ENCODE results near the gene NHERF2. TPM values are rescaled to one million over a fixed set of nuclear protein-coding genes. Genes with fewer than 3 reads are reported as not detected.

NHERF2 gene
- total RNA-seq, 1 donor from 2014 or later, result 78.8 TPM

GRCh38 chr16:2007081-2007836 is 19.4 kb upstream of the NHERF2 start:
- TF ChIP-seq CTCF (IDR thresholded peaks at IDR 0.05; ENCODE audit: unreplicated experiment), result no peak
- Mint-ChIP-seq H3K9me3 (ENCODE audit: unreplicated experiment) (no peaks in the 10 kb centered on the region), H3K27me3 (ENCODE audit: unreplicated experiment) (peaks cover 11% of the 10 kb centered on the region), H3K36me3 (ENCODE audit: low read depth, unreplicated experiment) (peaks cover 6% of the 10 kb centered on the region), H3K4me3 (ENCODE audit: unreplicated experiment) (peak overlapping the region; percentile 83), H3K27ac (ENCODE audit: unreplicated experiment) (no peak overlapping the region), H3K4me1 (ENCODE audit: unreplicated experiment) (peaks cover 21% of the 10 kb centered on the region)
- DNase-seq (ENCODE audit: low spot score), result no peak

GRCh38 chr16:2008009-2008526 is 18.6 kb upstream of the NHERF2 start:
- H3K4me1 Mint-ChIP-seq (ENCODE audit: unreplicated experiment), result peaks cover 21% of the 10 kb centered on the region
- peaks cover 9% of the 10 kb centered on the region for H3K27me3 Mint-ChIP-seq (ENCODE audit: unreplicated experiment)
- H3K9me3 Mint-ChIP-seq (ENCODE audit: unreplicated experiment), result no peaks in the 10 kb centered on the region
- no peak for DNase-seq (ENCODE audit: low spot score)
- H3K4me3 Mint-ChIP-seq (ENCODE audit: unreplicated experiment), result peak overlapping the region; percentile 93
- peaks cover 6% of the 10 kb centered on the region for H3K36me3 Mint-ChIP-seq (ENCODE audit: low read depth, unreplicated experiment)
- no peak for TF ChIP-seq CTCF (IDR thresholded peaks at IDR 0.05; ENCODE audit: unreplicated experiment)
- no peak overlapping the region for H3K27ac Mint-ChIP-seq (ENCODE audit: unreplicated experiment)

- H3K27me3 Mint-ChIP-seq (ENCODE audit: unreplicated experiment), result peaks cover 11% of the 10 kb centered on the region
- TF ChIP-seq CTCF (IDR thresholded peaks at IDR 0.05; ENCODE audit: unreplicated experiment), result no peak
- H3K36me3 Mint-ChIP-seq (ENCODE audit: low read depth, unreplicated experiment), result peaks cover 6% of the 10 kb centered on the region
- H3K27ac Mint-ChIP-seq (ENCODE audit: unreplicated experiment), result peak overlapping the region; percentile 1
- peaks cover 21% of the 10 kb centered on the region for H3K4me1 Mint-ChIP-seq (ENCODE audit: unreplicated experiment)
- no peaks in the 10 kb centered on the region for H3K9me3 Mint-ChIP-seq (ENCODE audit: unreplicated experiment)
- H3K4me3 Mint-ChIP-seq (ENCODE audit: unreplicated experiment), result peak overlapping the region; percentile 93
- DNase-seq (ENCODE audit: low spot score), result no peak
These were observed 18.0 kb upstream of the NHERF2 start for GRCh38 chr16:2008631-2009163.

- H3K9me3 Mint-ChIP-seq (ENCODE audit: unreplicated experiment), result no peaks in the 10 kb centered on the region
- peaks cover 6% of the 10 kb centered on the region for H3K36me3 Mint-ChIP-seq (ENCODE audit: low read depth, unreplicated experiment)
- no peak for DNase-seq (ENCODE audit: low spot score)
- peaks cover 11% of the 10 kb centered on the region for H3K27me3 Mint-ChIP-seq (ENCODE audit: unreplicated experiment)
- peaks cover 21% of the 10 kb centered on the region for H3K4me1 Mint-ChIP-seq (ENCODE audit: unreplicated experiment)
- no peak overlapping the region for H3K27ac Mint-ChIP-seq (ENCODE audit: unreplicated experiment)
- H3K4me3 Mint-ChIP-seq (ENCODE audit: unreplicated experiment), result peak overlapping the region; percentile 93
- no peak for TF ChIP-seq CTCF (IDR thresholded peaks at IDR 0.05; ENCODE audit: unreplicated experiment)
These were observed 17.5 kb upstream of the NHERF2 start for GRCh38 chr16:2009164-2009711.
